ENCODE measurements around the gene TSSC4. TPM values are rescaled to one million over a fixed set of nuclear protein-coding genes. Genes with fewer than 3 reads are reported as not detected.

Gene TSSC4
- total RNA-seq, 4 donors from 2014 or later: 11.0 to 66.5 (median 26.2) TPM

- H3K27me3 ChIP-seq: no peaks in the 10 kb centered on the region
- no peak for TF ChIP-seq CTCF (IDR thresholded peaks at IDR 0.05)
- no peak for TF ChIP-seq POLR2A (IDR thresholded peaks at IDR 0.05)
- no peak overlapping the region for H3K4me3 ChIP-seq
- no peak overlapping the region for H3K27ac ChIP-seq
- intact Hi-C loops (cut with DNase I; ENCODE audit: low total_unique reads): no loop called here
- H3K9me3 ChIP-seq: no peaks in the 10 kb centered on the region
- DNase-seq: no peak
- H3K36me3 ChIP-seq: no peaks in the 10 kb centered on the region
- no peaks in the 10 kb centered on the region for H3K4me1 ChIP-seq
Measured at GRCh38 chr11:2432171-2432621, 31.6 kb downstream of the TSSC4 start.

- H3K27me3 ChIP-seq: no peaks in the 10 kb centered on the region
- no peaks in the 10 kb centered on the region for H3K36me3 ChIP-seq
- no peaks in the 10 kb centered on the region for H3K9me3 ChIP-seq
- no peaks in the 10 kb centered on the region for H3K4me1 ChIP-seq
- H3K4me3 ChIP-seq: no peak overlapping the region
- intact Hi-C loops (cut with DNase I; ENCODE audit: low total_unique reads): no loop called here
- TF ChIP-seq CTCF (IDR thresholded peaks at IDR 0.05) (no peak), POLR2A (IDR thresholded peaks at IDR 0.05) (no peak)
- H3K27ac ChIP-seq: no peak overlapping the region
- DNase-seq: no peak
Measured at GRCh38 chr11:2432628-2433071, 32.1 kb downstream of the TSSC4 start.

- TF ChIP-seq POLR2A (IDR thresholded peaks at IDR 0.05): no peak
- no peak for TF ChIP-seq CTCF (IDR thresholded peaks at IDR 0.05)
- no peak overlapping the region for H3K4me3 ChIP-seq
- DNase-seq: no peak
- intact Hi-C loops (cut with DNase I; ENCODE audit: low total_unique reads): no loop called here
- no peaks in the 10 kb centered on the region for H3K27me3 ChIP-seq
- no peaks in the 10 kb centered on the region for H3K9me3 ChIP-seq
- no peaks in the 10 kb centered on the region for H3K4me1 ChIP-seq
- no peak overlapping the region for H3K27ac ChIP-seq
- H3K36me3 ChIP-seq: no peaks in the 10 kb centered on the region
Measured at GRCh38 chr11:2433106-2433925, 32.8 kb downstream of the TSSC4 start.

GRCh38 chr11:2434008-2434407 lies 33.5 kb downstream of the TSSC4 start:
- H3K36me3 ChIP-seq: no peaks in the 10 kb centered on the region
- intact Hi-C loops (cut with DNase I; ENCODE audit: low total_unique reads): no loop called here

More at GRCh38 chr11:2434008-2434407, 33.5 kb downstream of the TSSC4 start:
- no peak for TF ChIP-seq POLR2A (IDR thresholded peaks at IDR 0.05)
- TF ChIP-seq CTCF (IDR thresholded peaks at IDR 0.05): no peak
- H3K27ac ChIP-seq: no peak overlapping the region
- no peaks in the 10 kb centered on the region for H3K27me3 ChIP-seq
- no peaks in the 10 kb centered on the region for H3K4me1 ChIP-seq
- H3K9me3 ChIP-seq: no peaks in the 10 kb centered on the region
- DNase-seq: no peak
- no peak overlapping the region for H3K4me3 ChIP-seq

Data from uterus (tissue), 4 donors.